ENCODE results near the gene FKBP8.

The FKBP8 gene

DNA sequence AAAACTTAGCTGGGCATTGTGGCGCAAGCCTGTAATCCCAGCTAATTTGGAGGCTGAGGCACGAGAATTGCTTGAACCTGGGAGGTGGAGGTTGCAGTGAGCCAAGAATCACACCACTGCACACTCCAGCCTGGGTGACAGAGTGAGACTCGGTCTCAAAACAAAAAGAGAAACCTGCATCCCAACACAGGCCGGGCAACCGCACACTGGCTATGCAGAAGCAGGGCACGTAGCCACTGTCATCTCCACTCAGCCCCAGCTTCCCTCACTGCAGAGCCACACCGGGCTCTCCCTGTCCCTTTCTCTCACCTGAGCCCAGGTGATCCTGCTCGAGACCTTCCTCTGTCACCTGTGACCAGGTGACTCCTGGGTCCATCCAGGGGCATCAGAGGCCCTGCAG is 33.2 kb downstream of the FKBP8 start:
- H3K4me1 ChIP-seq (ENCODE audit: control insufficient read depth, insufficient read depth, low read length), result no peaks in the 10 kb centered on the region
- WGBS, 2 experiments, result 90 to 94% methylated on average over 8 of the region's 8 CpGs

GRCh38 chr19:18508585-18508984 is 34.8 kb downstream of the FKBP8 start:
- H3K36me3 ChIP-seq (ENCODE audit: control insufficient read depth, insufficient read depth, low read length), result no peaks in the 10 kb centered on the region
- H3K27ac ChIP-seq (ENCODE audit: insufficient read depth, low read depth, low read length, poor library complexity, severe bottlenecking), result no peak overlapping the region
- WGBS, 2 experiments, result 87 to 90% methylated on average over 7 of the region's 7 CpGs
- H3K4me3 ChIP-seq (ENCODE audit: insufficient read depth, low read depth, low read length), result no peak overlapping the region
- peaks cover 3% of the 10 kb centered on the region for H3K4me1 ChIP-seq (ENCODE audit: control insufficient read depth, insufficient read depth, low read length)
- H3K9me3 ChIP-seq (ENCODE audit: control insufficient read depth, low read length), result no peaks in the 10 kb centered on the region
- no peaks in the 10 kb centered on the region for H3K27me3 ChIP-seq (ENCODE audit: control insufficient read depth, insufficient read depth, low read length, poor library complexity, severe bottlenecking)

More for the DNA sequence above, 33.2 kb downstream of the FKBP8 start:
- Histone ChIP-seq H3K9me3 (ENCODE audit: control insufficient read depth, low read length) (no peaks in the 10 kb centered on the region), H3K27ac (ENCODE audit: insufficient read depth, low read depth, low read length, poor library complexity, severe bottlenecking) (no peak overlapping the region), H3K27me3 (ENCODE audit: control insufficient read depth, insufficient read depth, low read length, poor library complexity, severe bottlenecking) (no peaks in the 10 kb centered on the region), H3K4me3 (ENCODE audit: insufficient read depth, low read depth, low read length) (no peak overlapping the region), H3K36me3 (ENCODE audit: control insufficient read depth, insufficient read depth, low read length) (no peaks in the 10 kb centered on the region)

DNA sequence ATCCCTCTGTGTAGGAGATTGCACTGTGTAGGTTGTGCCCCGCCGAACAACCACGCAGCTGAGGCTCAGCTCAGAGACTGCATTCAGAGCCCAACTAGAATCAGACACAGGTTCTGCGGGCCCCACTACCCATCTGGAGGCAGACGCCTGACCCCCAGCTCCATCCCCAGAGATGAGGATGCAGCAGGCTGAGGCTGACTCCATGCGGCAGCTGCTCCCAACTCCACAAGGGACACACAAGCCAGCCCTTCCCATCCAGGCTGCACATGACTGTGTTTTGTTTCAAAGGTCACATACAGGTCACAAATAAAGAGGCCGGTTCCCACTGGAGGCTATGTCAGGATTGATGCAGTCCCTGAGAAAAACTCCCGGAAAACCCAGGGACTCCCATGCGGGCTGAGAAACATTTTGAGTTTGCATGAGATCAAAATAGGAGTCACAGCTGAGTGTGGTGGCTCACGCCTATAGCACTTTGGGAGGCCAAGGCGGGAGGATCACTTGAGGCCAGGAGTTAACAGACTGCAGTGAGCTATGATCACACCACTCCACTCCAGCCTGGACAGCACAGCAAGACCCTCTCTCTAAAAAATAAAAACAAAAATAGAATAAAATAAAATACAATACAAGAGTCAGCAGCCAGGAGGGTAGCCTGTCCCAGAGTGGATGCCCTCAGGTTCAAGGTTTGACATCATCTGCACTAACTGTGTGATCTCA is 35.5 kb downstream of the FKBP8 start:
- Histone ChIP-seq H3K4me3 (ENCODE audit: insufficient read depth, low read depth, low read length) (no peak overlapping the region), H3K36me3 (ENCODE audit: control insufficient read depth, insufficient read depth, low read length) (no peaks in the 10 kb centered on the region), H3K27ac (ENCODE audit: insufficient read depth, low read depth, low read length, poor library complexity, severe bottlenecking) (no peak overlapping the region), H3K9me3 (ENCODE audit: control insufficient read depth, low read length) (no peaks in the 10 kb centered on the region), H3K4me1 (ENCODE audit: control insufficient read depth, insufficient read depth, low read length) (peaks cover 3% of the 10 kb centered on the region), H3K27me3 (ENCODE audit: control insufficient read depth, insufficient read depth, low read length, poor library complexity, severe bottlenecking) (no peaks in the 10 kb centered on the region)
- 90% methylated on average over 11 of the region's 11 CpGs for WGBS, 2 experiments

DNA sequence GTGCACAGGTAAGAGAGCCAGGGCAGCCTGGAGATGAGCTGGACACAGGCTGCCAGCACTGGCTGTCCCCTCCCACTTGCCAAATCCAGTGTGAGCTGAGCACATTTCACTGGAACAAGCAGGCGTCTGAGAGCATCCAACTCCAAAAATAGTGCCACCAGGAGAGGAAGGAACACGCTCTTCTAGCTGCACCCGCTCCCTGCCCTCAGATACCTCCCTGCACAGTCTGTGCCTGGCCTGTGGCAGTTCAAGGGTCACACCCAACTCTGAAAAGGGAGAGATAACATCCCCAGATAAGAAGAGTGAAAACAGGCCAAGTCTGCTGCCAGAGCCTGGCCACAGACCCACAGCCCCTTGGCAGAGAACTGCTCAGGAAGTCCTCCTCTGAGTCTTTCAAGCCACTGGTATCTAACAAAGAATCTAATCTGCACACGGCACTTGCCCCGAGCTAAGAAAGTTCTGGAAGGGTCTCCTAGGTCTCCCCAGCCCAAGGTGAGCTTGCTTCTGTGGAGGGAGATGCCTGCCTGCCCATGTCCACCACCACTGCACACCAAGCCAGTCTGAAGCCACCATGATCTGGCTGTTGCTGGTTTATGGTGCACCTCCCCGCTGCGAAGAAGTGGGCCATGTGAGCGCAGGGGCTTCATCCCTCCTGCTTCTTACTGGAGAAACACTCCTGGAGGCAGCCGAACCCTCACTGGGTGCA is 36.2 kb downstream of the FKBP8 start:
- 93 to 95% methylated on average over 9 of the region's 9 CpGs for WGBS, 2 experiments
- Histone ChIP-seq H3K4me3 (ENCODE audit: insufficient read depth, low read depth, low read length) (no peak overlapping the region), H3K27me3 (ENCODE audit: control insufficient read depth, insufficient read depth, low read length, poor library complexity, severe bottlenecking) (no peaks in the 10 kb centered on the region), H3K27ac (ENCODE audit: insufficient read depth, low read depth, low read length, poor library complexity, severe bottlenecking) (peak overlapping the region; percentile 26), H3K36me3 (ENCODE audit: control insufficient read depth, insufficient read depth, low read length) (no peaks in the 10 kb centered on the region), H3K9me3 (ENCODE audit: control insufficient read depth, low read length) (no peaks in the 10 kb centered on the region), H3K4me1 (ENCODE audit: control insufficient read depth, insufficient read depth, low read length) (peaks cover 3% of the 10 kb centered on the region)

DNA sequence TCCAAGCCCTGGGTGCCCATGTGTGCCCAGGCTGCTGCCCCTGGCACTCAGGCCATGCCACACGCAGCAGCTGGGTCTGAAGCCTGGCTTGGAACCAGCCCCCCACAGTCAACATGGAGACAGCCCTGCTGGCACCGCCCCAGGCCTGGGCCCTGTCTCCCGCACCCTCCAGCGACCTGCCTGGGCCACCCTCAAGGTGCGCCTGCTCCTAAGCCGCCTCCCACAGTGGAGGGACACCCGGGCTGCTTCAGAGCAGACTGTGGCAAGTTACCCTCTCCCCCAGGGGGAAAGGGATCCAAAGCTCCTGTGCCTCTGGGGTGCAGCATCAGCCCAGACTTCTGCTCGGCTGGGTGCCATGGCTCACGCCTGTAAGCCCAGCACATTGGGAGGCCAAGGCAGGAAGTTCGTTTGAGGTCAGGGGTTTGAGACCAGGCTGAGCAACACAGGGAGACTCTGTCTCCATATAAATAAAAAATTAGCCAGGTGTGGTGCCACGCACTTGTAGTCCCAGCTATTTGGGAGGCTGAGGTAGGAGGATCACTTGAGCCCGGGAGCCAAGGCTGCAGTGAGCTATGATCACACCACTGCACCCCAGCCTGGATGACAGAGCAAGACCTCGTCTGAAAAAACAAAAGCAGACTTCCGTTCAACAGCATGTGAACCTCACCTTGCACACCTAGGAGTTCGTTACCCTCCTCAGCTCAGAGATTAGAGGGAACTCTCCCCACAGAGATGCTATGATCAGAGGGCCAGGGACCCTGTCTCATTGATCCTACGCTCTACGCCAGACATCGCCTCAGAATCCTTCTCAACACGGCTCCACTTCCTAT is 37.1 kb downstream of the FKBP8 start:
- no peak overlapping the region for H3K4me3 ChIP-seq (ENCODE audit: insufficient read depth, low read depth, low read length)
- no peak overlapping the region for H3K27ac ChIP-seq (ENCODE audit: insufficient read depth, low read depth, low read length, poor library complexity, severe bottlenecking)
- no peaks in the 10 kb centered on the region for H3K9me3 ChIP-seq (ENCODE audit: control insufficient read depth, low read length)
- WGBS, 2 experiments, result 88 to 91% methylated on average over 19 of the region's 19 CpGs
- no peaks in the 10 kb centered on the region for H3K27me3 ChIP-seq (ENCODE audit: control insufficient read depth, insufficient read depth, low read length, poor library complexity, severe bottlenecking)
- H3K4me1 ChIP-seq (ENCODE audit: control insufficient read depth, insufficient read depth, low read length), result peaks cover 3% of the 10 kb centered on the region
- H3K36me3 ChIP-seq (ENCODE audit: control insufficient read depth, insufficient read depth, low read length), result no peaks in the 10 kb centered on the region

GRCh38 chr19:18504886-18505610 is 38.3 kb downstream of the FKBP8 start:
- Histone ChIP-seq H3K27me3 (ENCODE audit: control insufficient read depth, insufficient read depth, low read length, poor library complexity, severe bottlenecking) (no peaks in the 10 kb centered on the region), H3K4me3 (ENCODE audit: insufficient read depth, low read depth, low read length) (no peak overlapping the region), H3K4me1 (ENCODE audit: control insufficient read depth, insufficient read depth, low read length) (peaks cover 3% of the 10 kb centered on the region), H3K36me3 (ENCODE audit: control insufficient read depth, insufficient read depth, low read length) (no peaks in the 10 kb centered on the region), H3K27ac (ENCODE audit: insufficient read depth, low read depth, low read length, poor library complexity, severe bottlenecking) (no peak overlapping the region), H3K9me3 (ENCODE audit: control insufficient read depth, low read length) (no peaks in the 10 kb centered on the region)
- WGBS, 2 experiments, result 92 to 94% methylated on average over 8 of the region's 8 CpGs

- H3K9me3 ChIP-seq (ENCODE audit: control insufficient read depth, low read length), result no peaks in the 10 kb centered on the region
- H3K27ac ChIP-seq (ENCODE audit: insufficient read depth, low read depth, low read length, poor library complexity, severe bottlenecking), result no peak overlapping the region
- H3K27me3 ChIP-seq (ENCODE audit: control insufficient read depth, insufficient read depth, low read length, poor library complexity, severe bottlenecking), result no peaks in the 10 kb centered on the region
- H3K4me1 ChIP-seq (ENCODE audit: control insufficient read depth, insufficient read depth, low read length), result peaks cover 3% of the 10 kb centered on the region
- WGBS, 2 experiments, result 83 to 84% methylated on average over 20 of the region's 20 CpGs
- H3K36me3 ChIP-seq (ENCODE audit: control insufficient read depth, insufficient read depth, low read length), result no peaks in the 10 kb centered on the region
- H3K4me3 ChIP-seq (ENCODE audit: insufficient read depth, low read depth, low read length), result no peak overlapping the region
These were observed 39.1 kb downstream of the FKBP8 start for GRCh38 chr19:18503971-18504885.

DNA sequence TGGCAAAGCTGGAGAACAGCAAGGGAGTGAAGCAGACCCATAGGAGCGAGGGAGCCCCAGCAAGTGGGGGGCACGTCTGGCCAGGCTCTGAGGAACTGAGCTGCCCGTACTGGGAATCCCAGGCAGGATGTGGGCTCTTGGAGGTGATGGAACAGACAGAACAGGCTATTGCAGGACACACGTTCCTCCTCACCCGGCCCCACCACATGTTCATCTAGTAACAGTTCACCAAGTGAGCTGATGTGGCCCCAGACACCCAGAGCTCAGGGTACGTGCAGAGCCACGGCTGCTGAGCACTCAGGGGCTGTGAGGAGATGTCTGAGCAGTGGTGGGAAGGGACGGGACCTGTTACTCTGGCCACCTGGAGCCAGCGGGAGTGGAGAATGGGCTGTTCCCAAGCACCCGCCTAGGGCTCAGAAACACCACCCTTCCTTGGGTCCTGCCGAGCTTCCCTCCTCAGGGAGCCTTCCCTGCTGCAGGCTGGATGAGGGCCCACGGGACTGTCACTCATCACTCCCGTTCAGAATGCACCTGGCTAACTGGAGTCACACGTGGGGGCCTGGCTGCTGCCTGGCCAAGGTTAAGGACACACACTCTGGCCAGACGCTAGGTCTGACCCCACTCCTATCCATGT is 39.9 kb downstream of the FKBP8 start:
- 90 to 92% methylated on average over 15 of the region's 15 CpGs for WGBS, 2 experiments
- no peaks in the 10 kb centered on the region for H3K36me3 ChIP-seq (ENCODE audit: control insufficient read depth, insufficient read depth, low read length)
- no peak overlapping the region for H3K4me3 ChIP-seq (ENCODE audit: insufficient read depth, low read depth, low read length)
- H3K27ac ChIP-seq (ENCODE audit: insufficient read depth, low read depth, low read length, poor library complexity, severe bottlenecking), result no peak overlapping the region
- no peaks in the 10 kb centered on the region for H3K27me3 ChIP-seq (ENCODE audit: control insufficient read depth, insufficient read depth, low read length, poor library complexity, severe bottlenecking)
- H3K9me3 ChIP-seq (ENCODE audit: control insufficient read depth, low read length), result no peaks in the 10 kb centered on the region
- peaks cover 3% of the 10 kb centered on the region for H3K4me1 ChIP-seq (ENCODE audit: control insufficient read depth, insufficient read depth, low read length)
